HG03571 (cell line): ENCODE measurements around the gene RAB11FIP4.

Source experiments
- ATAC-seq: cut with Tn5 transposase; IDR thresholded peaks from one replicate; pipeline ENCODE4 v1.9.1; 2021; ENCODE audit not compliant: unreplicated experiment

The RAB11FIP4 gene

DNA sequence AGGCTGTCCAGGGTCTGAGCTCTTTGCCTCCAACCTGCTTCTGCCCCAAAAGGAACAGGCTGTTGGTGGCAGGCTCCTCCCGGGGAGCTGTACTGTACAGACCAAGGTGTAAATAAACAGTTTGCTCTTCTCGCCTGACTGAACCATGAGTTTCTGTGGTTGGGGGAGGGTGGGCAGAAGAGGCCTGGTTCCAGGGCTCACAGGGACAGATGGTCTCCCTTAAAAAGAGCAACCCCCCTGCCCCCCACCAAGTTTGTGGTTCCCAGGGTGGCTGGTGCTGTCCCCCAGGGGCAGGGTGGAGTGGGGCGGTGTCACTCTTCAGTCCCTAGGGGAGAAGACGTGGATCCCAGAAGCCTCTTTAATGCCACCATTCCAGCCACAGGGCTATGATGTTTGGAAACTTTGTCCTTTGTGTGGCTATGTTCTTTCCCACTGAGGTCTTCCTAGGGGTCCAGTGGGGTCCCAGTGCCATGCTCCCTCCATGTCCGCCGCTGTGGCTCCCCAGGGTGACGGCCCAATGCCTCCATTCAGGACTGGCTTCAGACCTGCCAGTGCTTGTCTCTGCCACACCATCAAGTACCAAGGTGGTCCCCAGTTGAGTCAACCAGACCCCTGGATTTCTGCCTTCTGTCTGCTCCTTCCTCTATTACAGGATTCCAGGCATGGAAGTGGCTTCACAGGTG lies 146.7 kb downstream of the RAB11FIP4 start:
- no peak for ATAC-seq

DNA sequence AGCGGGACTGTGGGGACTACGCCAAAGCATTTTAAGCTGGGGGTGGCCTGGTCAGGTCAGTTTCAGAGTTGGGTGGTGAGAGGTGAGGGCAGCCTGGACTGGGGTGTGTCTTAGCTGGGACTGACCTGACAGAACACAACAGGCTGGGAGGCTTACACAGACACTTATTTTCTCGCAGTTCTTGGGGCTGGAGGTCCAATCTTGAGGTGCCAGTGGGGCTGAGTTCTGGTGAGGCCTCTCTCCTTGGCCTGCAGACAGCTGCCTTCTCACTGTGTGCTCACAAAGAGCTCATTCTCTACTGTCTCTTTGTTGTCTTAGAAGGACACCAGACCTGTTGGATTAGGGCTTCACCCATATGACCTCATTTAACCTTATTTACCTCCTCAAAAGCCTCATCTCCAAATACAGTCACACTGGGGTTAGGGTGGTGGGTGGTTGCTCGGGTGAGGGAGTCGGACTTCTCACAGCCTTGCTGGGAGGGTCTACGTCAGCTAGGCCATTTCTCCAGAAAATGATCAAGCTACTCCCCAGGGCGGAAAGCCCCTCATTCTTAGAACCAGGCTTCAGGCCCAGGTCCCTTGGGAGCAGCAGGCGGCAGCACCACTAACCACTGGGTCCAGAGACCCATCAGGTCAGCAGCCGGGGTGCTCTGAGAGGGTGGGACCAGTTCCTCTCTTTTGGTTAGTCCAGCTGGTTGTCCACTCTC lies 149.3 kb downstream of the RAB11FIP4 start:
- ATAC-seq, result no peak

DNA sequence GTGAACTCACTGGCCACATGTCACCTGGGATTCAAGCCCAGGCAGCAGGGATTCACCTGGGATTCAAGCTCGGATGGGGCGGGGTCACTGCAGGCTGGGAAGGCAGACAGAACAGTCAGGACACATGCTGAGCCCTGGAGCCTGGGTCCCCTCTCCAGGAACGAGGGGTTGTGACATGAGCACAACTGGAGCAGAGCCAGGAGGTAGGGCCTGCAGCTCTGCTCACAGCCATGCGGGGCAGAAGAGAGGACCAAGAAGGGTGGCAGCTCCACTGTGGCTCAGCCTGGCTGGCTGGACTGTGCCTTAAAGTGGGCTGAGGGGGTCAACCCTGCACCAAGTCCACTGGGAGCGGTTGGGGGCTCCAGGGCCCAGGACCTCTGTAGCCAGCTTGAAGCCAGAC lies 150.1 kb downstream of the RAB11FIP4 start:
- no peak for ATAC-seq

GRCh38 chr17:31544186-31544585 lies 152.7 kb downstream of the RAB11FIP4 start:
- no peak for ATAC-seq

- no peak for ATAC-seq
These were observed 155.2 kb downstream of the RAB11FIP4 start for GRCh38 chr17:31546650-31547049.

- no peak for ATAC-seq
These were observed 157.2 kb downstream of the RAB11FIP4 start for GRCh38 chr17:31548709-31549108.

- peak; percentile 14 for ATAC-seq
These were observed 157.6 kb downstream of the RAB11FIP4 start for GRCh38 chr17:31549121-31549524.

DNA sequence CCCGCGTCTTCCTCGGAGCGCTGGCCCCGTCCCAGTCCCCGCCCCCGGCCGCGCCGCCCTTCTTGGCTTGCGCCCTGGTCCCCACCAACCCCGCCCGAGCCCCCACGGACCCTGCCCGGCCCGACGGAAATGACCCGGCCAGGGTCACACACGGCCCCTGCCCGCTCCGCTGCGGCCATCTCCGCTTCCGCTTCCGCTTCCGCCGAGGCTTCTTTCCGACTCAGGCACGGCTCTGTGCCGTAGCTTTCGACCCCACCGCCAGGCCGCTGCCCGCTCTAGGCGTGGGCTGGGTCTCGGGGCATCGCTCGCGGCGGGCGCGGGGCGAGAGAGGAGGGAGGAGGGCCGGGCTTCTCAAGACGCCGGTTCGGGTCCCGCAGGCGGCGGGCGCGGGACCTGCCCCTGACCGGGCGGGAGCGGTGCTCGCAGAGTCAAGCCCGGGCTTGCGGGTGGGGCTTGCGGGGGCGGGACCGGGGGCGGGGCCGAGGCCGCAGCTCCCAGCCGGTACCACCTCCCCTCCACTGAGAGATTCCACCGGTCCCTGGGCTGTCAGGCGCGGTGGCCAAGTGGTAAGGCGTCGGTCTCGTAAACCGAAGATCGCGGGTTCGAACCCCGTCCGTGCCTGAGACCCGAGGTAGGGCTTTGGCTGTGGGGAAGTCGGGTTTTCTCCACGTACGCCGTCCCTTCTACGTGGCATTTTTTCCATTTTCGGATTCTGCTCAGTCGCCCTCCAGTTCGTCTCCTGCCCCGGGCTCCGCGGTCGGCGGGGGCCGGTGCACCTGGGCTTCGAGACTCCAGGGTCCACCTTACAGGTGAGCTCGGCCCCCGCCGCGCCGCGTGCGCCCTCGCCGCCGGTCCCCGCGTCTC lies 158.3 kb downstream of the RAB11FIP4 start:
- peak; percentile 63 for ATAC-seq

- no peak for ATAC-seq
These were observed 159.0 kb downstream of the RAB11FIP4 start for GRCh38 chr17:31550389-31551056.

DNA sequence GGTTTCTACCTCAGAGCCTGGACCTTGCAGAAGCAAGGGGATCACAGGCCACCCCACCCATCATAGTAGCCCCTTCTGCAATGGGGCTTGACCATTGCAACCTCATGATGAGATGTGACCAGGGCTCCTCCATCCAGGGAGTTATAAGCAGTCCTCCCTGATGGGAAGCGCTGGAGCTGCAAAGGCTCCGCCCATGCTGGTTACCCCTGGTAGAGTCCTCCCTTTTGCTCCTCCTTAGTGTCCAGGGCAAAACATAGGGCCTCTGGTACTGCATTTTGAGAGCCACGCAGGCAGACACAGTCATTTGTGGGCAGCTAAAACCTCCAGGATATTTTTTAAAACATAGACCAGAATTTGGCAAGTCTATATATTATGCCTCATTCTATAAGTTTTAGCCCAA lies 161.1 kb downstream of the RAB11FIP4 start:
- no peak for ATAC-seq

DNA sequence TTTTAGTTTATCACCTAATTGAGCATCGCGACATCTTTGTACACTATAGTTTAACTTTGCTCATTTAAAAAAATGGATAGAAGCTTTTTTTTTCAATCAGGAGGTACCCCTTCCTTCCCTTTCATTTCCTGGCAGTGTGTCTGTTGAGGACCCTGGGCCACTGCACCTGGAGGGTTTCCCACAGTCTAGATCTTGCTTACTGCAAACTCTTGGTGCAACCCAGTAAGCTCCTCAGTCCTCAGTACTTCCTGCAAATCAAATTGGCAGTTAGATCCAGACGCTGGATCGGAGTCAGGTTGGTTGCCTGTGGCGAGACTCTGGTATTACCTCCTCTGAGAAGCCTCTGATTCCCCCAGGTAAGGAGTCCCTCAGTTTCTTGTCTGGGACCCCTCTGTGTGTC lies 162.0 kb downstream of the RAB11FIP4 start:
- ATAC-seq, result no peak

DNA sequence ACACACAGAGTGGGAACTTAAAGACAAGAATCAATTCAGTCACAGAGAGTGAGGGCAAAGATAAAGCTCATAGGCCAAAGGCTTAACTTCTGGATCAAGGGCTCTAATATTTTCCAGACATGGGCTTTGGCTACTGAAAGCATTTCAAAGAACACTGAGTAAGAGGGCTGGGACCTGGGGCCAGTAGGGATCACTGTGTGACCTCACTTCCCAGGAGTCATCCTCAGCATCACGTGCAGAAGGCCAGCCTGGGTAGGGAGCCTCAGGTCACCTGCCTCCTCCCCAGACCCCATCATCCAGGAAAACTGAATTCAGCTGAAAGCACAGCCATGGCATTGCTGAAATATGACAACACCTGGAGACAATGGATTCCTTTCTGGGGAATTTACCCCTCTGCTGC lies 163.5 kb downstream of the RAB11FIP4 start:
- no peak for ATAC-seq

DNA sequence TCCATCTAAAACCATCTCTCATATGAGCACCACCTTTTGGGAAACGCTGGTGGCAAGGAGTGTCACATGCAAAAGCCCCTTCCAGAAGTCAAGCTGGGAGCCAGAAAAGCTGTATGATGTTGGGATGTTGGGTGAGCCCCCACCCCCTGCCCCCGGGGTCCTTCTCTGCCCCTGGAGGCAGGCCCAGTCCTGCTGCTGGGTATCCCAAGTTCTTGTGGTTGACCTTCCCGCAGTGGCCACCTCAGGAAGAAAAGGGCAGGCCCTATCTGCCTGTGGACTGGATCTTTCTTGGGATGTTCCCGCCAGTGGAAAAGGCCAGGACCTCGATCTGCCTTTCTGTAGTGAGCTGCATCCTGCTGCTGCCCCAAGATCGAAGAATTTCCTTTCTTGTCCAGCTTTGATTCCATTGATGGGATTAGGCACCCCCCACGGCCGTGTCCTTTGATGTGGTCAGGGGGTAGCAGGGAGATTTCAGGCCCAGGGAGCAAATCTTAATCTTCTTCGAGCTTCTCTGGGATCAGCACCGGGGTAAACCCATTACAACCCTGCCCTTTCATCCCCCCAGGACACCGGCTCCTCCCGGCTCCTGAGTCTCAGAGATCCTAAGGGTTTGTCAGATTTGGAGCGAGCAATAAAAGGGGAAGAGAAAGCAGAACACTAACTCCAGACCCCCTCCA lies 165.6 kb downstream of the RAB11FIP4 start:
- no peak for ATAC-seq

DNA sequence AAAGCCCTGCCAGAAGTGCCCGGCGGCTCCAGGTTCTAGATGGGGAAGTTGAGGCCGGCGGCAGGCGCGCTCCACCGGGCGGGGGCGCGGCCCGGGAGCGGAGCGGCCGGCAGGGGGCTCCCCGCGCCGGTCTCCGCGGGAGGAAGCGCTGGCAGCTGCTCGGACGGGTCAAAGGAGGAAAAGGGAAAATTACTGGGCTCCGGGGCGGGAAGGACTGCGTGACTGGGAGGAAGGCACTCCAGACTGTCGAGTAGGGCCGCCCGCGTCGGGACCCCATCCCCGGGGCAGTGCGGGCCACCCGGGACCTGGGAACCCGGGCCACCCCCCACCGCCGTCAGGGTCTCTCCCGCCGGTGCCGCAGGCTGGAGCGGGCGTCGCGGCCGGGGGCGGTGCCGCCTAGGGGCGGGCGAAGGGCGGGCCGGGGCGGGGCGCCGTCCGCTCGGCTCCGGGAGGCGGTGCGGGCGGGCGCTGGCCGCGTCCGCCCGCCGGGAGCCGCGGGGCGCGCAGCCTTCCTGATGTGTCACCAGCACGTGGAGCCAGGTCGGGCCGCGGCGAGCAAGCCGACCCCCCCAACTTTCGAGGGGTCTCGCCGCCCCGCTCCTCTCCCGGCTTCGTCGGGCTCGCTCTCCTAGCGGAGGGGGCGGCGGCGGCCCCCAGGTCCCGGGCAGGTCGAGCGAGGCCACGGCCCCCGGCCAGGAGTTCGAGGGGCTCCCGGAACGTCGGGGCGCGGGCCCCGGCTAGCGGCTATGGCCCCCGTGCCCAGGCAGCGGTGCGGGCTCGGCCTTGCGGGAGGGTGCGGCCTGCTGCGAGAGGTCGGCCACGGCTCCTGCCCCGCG lies 167.5 kb downstream of the RAB11FIP4 start:
- ATAC-seq, result peak; percentile 51

GRCh38 chr17:31559584-31560501 lies 168.4 kb downstream of the RAB11FIP4 start:
- no peak for ATAC-seq

GRCh38 chr17:31560616-31561235 lies 169.3 kb downstream of the RAB11FIP4 start:
- no peak for ATAC-seq

DNA sequence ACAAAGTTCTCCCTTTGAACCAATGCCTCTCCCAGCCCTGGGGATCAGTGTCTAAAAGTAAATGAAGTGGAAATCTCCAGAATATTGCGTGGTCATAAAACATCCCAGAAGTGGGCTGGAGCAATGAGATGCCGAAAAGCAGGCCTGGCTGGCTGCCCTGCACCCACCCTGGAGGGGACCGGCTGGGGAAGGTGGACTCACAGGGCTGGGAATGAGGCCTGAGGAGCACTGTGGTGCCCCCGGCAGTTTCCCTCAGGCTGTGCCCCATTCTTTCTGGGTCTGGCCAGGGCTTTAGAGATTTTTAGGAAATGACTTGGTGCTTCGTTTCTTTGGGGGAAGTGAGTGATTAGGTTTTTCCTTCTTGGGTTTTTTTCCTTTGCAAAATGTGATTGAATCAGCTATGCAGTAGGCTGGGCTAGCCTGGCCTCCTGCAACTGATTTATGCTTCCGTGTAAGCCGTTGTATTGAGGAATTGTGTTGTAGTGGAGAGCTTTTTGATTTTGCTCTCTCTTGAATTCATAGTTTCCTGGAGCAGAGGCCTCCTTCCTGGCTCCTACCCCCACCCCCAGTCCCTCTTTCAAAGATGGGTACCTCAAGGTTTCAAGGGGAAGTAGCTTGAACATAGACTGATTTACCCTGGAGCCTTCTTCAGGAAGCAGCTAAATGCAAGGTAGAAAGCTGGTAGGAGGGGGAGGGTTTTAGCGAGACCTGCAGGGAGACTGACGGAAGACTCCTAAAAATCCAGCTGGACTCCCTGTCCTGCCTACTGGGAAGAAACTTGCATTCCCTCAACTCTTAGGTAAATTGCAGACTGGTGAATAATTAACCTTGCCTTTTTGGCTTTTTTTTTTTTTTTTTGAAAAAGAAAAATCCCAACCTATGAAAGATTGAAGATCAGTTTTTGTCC lies 170.2 kb downstream of the RAB11FIP4 start:
- no peak for ATAC-seq
